ENCODE results near the gene RFFL.
A peak's percentile ranks its signal among the peaks of the same experiment; 100 is the strongest.
"Not testable (repeated sequence)": the region's sequence is repeated elsewhere in the genome, so short reads cannot be mapped to it uniquely, and the experiment has no call there.

RFFL gene

GRCh38 chr17:35063514-35064223 lies at the start of gene RFFL:
TSS of gene RFFL (minus strand) at chr17:35063707. CDS start at chr17:35026553, 37,154 bp downstream.
- peak; percentile 95 for DNase-seq (ENCODE audit: low read depth)

- not testable (repeated sequence) for DNase-seq (ENCODE audit: low read depth)
These were observed 47.3 kb upstream of the RFFL start for GRCh38 chr17:35110791-35111190.

- DNase-seq (ENCODE audit: low read depth), result no peak
These were observed 41.4 kb upstream of the RFFL start for GRCh38 chr17:35104844-35105450.

GRCh38 chr17:35103271-35103670 lies 39.8 kb upstream of the RFFL start:
- DNase-seq (ENCODE audit: low read depth), result no peak

- no peak for DNase-seq (ENCODE audit: low read depth)
These were observed 38.2 kb upstream of the RFFL start for GRCh38 chr17:35101725-35102124.

GRCh38 chr17:35101036-35101435 lies 37.5 kb upstream of the RFFL start:
- no peak for DNase-seq (ENCODE audit: low read depth)

GRCh38 chr17:35099908-35100307 lies 36.4 kb upstream of the RFFL start:
- DNase-seq (ENCODE audit: low read depth), result no peak

- no peak for DNase-seq (ENCODE audit: low read depth)
These were observed 34.3 kb upstream of the RFFL start for GRCh38 chr17:35097776-35098175.

- DNase-seq (ENCODE audit: low read depth), result no peak
These were observed 32.2 kb upstream of the RFFL start for GRCh38 chr17:35095741-35096140.

- peak; percentile 75 for DNase-seq (ENCODE audit: low read depth)
These were observed 31.4 kb upstream of the RFFL start for GRCh38 chr17:35094902-35095301.

- DNase-seq (ENCODE audit: low read depth), result not testable (repeated sequence)
These were observed 27.2 kb upstream of the RFFL start for GRCh38 chr17:35090707-35091106.

- DNase-seq (ENCODE audit: low read depth), result no peak
These were observed 26.2 kb upstream of the RFFL start for GRCh38 chr17:35089586-35090296.

GRCh38 chr17:35088881-35089585 lies 25.5 kb upstream of the RFFL start:
- peak; percentile 41 for DNase-seq (ENCODE audit: low read depth)

GRCh38 chr17:35088356-35088880 lies 24.9 kb upstream of the RFFL start:
- DNase-seq (ENCODE audit: low read depth), result no peak

- no peak for DNase-seq (ENCODE audit: low read depth)
These were observed 24.3 kb upstream of the RFFL start for GRCh38 chr17:35087731-35088355.

GRCh38 chr17:35086931-35087573 lies 23.5 kb upstream of the RFFL start:
- DNase-seq (ENCODE audit: low read depth), result no peak

- DNase-seq (ENCODE audit: low read depth), result no peak
These were observed 22.7 kb upstream of the RFFL start for GRCh38 chr17:35086164-35086563.

- DNase-seq (ENCODE audit: low read depth), result no peak
These were observed 21.5 kb upstream of the RFFL start for GRCh38 chr17:35084987-35085386.

- DNase-seq (ENCODE audit: low read depth), result no peak
These were observed 19.6 kb upstream of the RFFL start for GRCh38 chr17:35083071-35083470.

GRCh38 chr17:35082073-35082657 lies 18.7 kb upstream of the RFFL start:
- no peak for DNase-seq (ENCODE audit: low read depth)

GRCh38 chr17:35081638-35082037 lies 18.1 kb upstream of the RFFL start:
- DNase-seq (ENCODE audit: low read depth), result no peak
